ENCODE results near the gene HMOX1.
A peak's percentile ranks its signal among the peaks of the same experiment; 100 is the strongest.

HMOX1 gene

GRCh38 chr22:35409783-35410662 is 29.1 kb downstream of the HMOX1 start:
- DNase-seq: no peak

- DNase-seq: no peak
These were observed 29.8 kb downstream of the HMOX1 start for GRCh38 chr22:35410663-35411034.

GRCh38 chr22:35411102-35411501 is 30.2 kb downstream of the HMOX1 start:
- DNase-seq: no peak

GRCh38 chr22:35413624-35414023 is 32.7 kb downstream of the HMOX1 start:
- no peak for DNase-seq

- no peak for DNase-seq
These were observed 36.7 kb downstream of the HMOX1 start for GRCh38 chr22:35417606-35418005.

GRCh38 chr22:35418088-35418487 is 37.2 kb downstream of the HMOX1 start:
- no peak for DNase-seq

GRCh38 chr22:35418731-35419130 is 37.8 kb downstream of the HMOX1 start:
- no peak for DNase-seq

GRCh38 chr22:35419756-35420155 is 38.9 kb downstream of the HMOX1 start:
- no peak for DNase-seq

- DNase-seq: no peak
These were observed 40.2 kb downstream of the HMOX1 start for GRCh38 chr22:35421121-35421520.

- DNase-seq: no peak
These were observed 41.2 kb downstream of the HMOX1 start for GRCh38 chr22:35422145-35422544.

GRCh38 chr22:35422936-35423335 is 42.0 kb downstream of the HMOX1 start:
- DNase-seq: no peak

- DNase-seq: no peak
These were observed 43.2 kb downstream of the HMOX1 start for GRCh38 chr22:35424081-35424480.

GRCh38 chr22:35424761-35425160 is 43.9 kb downstream of the HMOX1 start:
- DNase-seq: no peak

GRCh38 chr22:35425546-35425945 is 44.6 kb downstream of the HMOX1 start:
- no peak for DNase-seq

- no peak for DNase-seq
These were observed 45.3 kb downstream of the HMOX1 start for GRCh38 chr22:35425971-35426800.

- no peak for DNase-seq
These were observed 45.9 kb downstream of the HMOX1 start for GRCh38 chr22:35426801-35427140.

- DNase-seq: peak; percentile 60
These were observed 50.0 kb downstream of the HMOX1 start for GRCh38 chr22:35430897-35431322.

- no peak for DNase-seq
These were observed 50.8 kb downstream of the HMOX1 start for GRCh38 chr22:35431483-35432227.

GRCh38 chr22:35432228-35432905 is 51.5 kb downstream of the HMOX1 start:
- DNase-seq: no peak

- no peak for DNase-seq
These were observed 53.3 kb downstream of the HMOX1 start for GRCh38 chr22:35434061-35434710.

GRCh38 chr22:35435201-35435740 is 54.4 kb downstream of the HMOX1 start:
- DNase-seq: no peak

GRCh38 chr22:35436421-35436820 is 55.5 kb downstream of the HMOX1 start:
- DNase-seq: no peak
